ENCODE results near the gene ADCY5.

The ADCY5 gene

DNA sequence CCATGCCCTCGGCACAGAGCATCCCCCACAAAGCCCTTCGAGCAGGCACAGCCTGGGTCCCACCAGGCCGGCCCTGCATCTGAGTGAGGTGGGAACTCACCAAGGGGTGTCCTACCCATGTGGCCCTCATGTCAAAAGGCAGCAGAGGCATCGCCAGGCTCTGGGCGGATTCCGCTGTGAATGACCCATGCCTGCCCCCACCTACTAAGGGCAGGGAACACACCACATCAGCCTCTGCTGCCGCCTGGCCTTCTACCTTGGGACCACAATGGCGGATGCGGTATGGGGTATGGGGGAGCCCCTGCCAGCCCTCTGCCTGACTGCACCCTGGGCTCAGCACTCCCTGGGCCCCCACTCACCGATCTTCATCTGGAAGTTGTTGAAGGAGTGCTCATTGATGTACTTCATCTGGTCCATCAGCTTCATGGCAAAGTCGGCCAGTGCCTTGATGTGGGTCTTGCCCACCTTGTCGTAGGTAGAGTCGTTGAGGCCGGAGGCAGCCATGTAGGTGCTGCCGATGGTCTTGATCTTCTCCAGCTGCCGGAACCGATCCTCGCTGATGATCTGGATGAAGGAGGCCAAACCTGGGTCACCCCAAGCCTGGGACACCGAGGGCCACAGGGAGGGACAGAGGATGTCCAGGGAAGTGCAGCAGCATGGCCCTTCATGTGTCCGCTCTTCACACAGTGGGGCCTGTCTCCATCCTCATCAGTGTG lies 159.3 kb downstream of the ADCY5 start:
- in situ Hi-C loops (cut with HindIII; ENCODE audit: low pct_ligation_motif_present, low pct_unique_long_range_greater_than_20kb, low sequenced_read_pairs), result no loop called here
- no peak for DNase-seq

DNA sequence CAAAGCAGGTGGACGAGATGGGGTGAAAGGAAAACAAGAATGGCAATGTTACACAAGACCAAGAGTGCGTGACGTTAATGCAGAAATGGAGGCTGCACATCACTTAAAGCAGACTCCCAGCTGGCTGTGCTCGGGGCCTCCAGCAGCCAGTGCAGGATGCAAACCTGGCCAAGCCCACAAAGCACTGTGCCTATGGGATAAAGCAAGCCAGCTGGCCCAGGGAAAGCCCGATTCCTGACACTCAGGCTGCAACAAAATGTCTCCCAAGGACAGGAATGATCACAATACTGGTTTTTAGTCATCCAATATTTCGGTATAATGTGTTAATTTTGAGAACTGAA lies 161.0 kb downstream of the ADCY5 start:
- no peak for DNase-seq
- in situ Hi-C loops (cut with HindIII; ENCODE audit: low pct_ligation_motif_present, low pct_unique_long_range_greater_than_20kb, low sequenced_read_pairs), result no loop called here

DNA sequence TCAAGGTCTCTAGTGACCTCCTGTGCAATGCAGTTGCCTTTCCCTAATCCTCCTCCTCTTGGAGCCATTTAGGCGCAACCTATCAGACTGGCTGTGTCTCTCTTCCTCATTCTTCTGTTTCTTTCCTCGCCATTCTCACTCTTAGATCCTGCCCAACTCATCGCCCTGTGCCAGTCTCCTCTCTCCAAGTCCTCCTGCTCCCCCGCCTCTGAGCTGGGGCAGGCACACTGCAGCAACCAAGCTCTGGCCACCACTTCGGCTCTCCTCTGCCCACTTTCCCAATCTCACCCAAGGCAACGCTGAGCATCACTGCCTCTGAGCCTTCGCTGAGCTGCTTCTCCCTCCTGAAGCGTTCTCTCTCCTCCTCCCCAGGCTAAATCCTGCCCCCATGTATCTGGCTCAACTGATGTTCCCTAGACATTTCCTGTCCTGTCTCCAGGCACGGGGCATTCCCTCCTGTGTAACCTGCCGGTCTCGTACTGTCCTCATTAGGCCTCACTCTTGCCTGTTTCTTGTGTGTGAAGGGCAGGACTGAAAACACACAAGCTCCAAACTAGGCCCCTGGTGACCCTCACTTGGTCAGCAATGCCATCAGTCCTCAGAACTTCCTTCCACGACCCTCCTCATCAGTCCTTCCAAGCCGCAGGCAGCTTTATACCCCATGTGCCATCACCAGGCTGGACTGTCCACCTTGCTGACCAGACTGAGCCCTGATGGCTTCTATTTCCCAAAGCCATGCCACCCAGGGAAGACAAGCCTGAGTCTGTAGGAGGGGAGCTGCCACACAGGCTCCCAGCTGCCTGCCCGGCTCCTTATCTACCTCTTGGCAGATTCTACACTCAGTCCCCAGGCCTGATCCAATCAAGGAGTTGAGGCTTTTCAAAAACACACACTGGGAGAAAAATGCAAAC lies 161.6 kb downstream of the ADCY5 start:
- in situ Hi-C loops (cut with HindIII; ENCODE audit: low pct_ligation_motif_present, low pct_unique_long_range_greater_than_20kb, low sequenced_read_pairs), result no loop called here
- DNase-seq, result no peak

DNA sequence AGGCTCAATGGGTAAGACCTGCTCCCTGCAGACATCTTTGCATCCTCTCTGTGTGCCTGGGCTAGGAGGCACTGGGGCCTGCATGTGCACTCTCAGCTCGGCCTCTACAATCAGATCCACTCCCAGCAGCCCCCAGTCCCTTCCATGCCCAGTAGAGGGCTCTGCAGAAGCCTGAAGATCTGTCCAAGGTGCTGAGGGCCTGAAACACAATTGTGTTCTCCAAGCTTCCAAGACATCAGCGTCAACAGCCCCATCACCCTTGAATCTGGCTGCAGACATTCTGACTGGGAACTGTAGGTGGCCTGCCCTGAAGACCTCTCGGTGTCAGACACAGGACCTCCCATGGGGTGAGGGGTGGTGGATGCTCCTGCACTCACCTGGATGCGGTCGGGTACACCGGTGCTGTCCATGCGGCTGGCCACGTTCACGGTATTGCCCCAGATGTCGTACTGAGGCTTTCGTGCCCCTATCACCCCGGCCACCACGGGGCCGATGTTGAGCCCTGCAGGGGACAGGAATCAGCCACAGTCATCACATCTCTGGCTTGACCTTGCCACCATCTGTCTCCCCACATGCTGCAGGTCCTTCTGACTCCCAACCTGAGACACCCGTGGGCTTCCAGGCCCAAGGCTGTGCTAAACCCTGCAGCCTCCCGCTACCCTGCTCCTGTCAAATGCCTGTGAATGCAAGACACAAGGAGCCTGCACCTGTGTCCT lies 162.4 kb downstream of the ADCY5 start:
- DNase-seq, result peak; percentile 72
- in situ Hi-C loops (cut with HindIII; ENCODE audit: low pct_ligation_motif_present, low pct_unique_long_range_greater_than_20kb, low sequenced_read_pairs), result no loop called here

DNA sequence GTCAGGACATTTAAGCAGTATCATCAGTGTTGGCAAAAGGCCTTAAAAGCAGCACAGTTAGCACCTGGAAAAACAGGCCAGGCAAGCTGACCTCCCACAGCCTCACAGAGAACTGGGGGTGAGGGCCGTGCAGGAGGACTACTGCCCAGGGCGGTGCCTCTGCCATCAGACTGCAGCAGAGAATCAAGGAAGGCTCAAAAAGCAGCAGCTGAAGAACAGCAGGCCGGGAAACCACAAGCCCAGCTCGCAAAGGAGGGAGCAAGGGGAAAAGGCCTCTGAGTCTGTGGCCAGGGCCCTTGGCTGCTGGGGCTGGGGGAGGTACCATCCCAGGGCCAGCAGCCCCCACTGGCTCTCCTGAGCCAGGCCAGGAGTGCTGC lies 163.0 kb downstream of the ADCY5 start:
- DNase-seq, result no peak
- in situ Hi-C loops (cut with HindIII; ENCODE audit: low pct_ligation_motif_present, low pct_unique_long_range_greater_than_20kb, low sequenced_read_pairs), result no loop called here

DNA sequence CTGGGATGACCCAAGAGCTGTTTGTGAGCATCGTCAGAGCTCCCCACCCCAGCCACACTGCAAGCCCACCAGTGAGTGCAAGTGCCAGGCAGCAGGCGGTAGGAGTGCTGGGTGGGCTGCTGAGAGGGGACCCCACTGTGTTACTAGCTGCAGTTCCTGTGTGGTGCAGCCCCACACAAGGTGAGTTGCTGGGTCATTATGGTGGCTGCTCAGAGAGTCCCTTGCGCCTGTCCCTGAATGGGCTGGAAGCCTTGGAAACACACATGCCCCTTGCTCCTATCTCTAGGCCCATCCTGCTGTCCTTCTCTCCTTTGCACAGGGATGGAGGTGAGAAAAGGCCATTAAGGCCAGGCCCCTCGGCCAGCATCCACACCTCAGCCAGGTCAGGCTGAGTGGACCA lies 163.4 kb downstream of the ADCY5 start:
- in situ Hi-C loops (cut with HindIII; ENCODE audit: low pct_ligation_motif_present, low pct_unique_long_range_greater_than_20kb, low sequenced_read_pairs), result no loop called here
- no peak for DNase-seq

DNA sequence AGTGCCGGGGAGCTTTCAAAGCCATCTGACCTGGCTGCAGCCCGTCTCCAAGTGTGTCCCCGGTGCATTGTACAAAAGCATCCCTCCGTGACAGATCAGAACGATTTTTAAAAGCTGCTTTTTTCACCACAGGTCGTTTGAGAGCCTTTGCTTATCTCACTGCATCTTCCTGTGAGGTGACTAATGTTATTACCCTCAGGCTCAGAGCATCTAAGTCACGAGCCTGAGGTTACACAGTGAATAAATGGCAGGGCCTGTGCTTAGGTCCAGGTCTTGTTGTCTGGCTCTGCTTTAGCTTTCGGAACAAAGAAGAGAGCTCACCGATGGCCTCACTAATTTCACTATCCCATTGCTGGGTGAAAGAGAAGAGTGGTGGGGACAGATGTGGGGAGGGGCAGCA lies 163.8 kb downstream of the ADCY5 start:
- in situ Hi-C loops (cut with HindIII; ENCODE audit: low pct_ligation_motif_present, low pct_unique_long_range_greater_than_20kb, low sequenced_read_pairs), result no loop called here
- no peak for DNase-seq

DNA sequence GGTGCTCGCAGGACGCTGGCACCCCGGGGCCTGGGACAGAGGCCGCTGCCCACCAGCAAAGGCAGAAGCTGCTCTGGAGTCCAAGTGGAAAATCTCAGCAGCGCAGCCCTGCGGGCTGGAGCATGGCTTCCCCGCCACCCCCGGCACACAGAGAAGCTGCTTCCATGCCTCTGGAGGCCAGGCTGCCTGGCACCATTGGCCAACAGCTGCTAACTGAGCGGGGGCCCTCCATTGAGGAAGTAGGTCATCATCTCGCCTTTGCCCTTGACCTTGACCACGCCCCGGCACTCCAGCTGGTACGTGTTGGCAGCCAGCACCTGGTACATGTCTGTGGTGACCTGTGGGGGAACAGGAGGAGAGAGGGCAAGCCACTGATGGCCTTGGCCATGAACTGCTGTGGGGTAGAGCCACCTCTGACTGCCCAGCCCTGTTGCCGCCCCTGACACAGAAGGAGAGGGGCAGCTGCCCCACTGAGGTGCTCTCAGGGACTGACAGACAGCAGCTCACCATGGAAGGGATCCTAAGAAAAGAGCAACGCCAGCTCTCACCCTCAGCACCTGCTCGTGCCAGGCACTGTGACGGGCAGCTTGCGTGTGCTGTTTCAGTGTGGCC lies 164.4 kb downstream of the ADCY5 start:
- no peak for DNase-seq
- in situ Hi-C loops (cut with HindIII; ENCODE audit: low pct_ligation_motif_present, low pct_unique_long_range_greater_than_20kb, low sequenced_read_pairs), result no loop called here

DNA sequence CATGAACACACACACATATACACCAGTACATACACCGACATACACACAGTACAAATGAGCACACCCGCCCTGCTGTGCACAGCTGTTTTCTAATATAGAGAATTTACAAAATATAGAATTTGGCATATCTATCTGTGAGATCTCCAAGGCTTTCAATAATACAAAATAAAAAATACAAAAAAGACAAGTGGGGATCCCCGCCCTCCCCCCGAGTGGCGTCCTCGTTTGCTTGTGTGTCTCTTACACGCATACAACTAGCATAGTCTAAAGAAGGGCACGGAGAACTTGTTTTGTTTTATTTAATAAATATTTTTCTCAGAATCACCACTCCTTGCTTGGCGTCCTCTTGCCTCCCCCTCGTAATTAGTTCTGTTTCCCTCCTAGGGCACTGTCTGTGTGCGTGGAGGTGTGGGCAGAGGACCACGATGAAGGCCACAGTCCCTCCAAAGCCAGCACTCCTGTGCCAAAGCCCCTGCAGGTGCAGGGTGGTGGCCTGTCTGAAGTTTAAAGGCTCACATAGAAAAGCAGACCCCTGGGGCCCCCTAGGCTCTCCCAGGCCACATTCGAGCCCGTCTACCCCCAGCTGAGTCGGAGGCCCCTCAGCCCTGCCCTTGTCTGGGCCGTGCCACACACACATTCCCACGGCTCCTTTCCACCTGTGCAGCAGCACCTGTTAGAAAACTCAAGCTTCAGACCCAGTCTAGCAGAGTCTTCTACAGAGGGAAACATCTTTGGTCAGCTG lies 165.1 kb downstream of the ADCY5 start:
- in situ Hi-C loops (cut with HindIII; ENCODE audit: low pct_ligation_motif_present, low pct_unique_long_range_greater_than_20kb, low sequenced_read_pairs), result no loop called here
- DNase-seq, result no peak

DNA sequence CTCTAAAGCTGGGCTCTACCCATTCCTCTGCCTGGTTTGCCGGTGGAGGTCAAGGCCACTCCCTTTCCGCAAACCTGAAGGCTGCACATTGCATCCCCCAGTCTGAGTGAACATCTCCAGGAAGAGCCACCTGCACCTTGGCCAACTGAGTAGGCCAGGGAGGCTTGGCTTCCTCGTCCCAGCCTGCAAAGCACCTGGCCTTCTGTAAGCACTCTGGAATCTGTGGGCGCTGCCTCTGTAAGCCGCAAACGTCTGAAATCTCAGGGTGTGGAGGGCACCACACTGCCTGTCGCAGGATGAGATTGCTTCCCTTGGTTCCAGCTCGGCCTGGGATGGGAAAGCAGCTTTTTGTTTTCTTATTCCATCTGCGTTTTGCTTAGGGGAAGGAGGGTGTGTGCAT lies 165.8 kb downstream of the ADCY5 start:
- no peak for DNase-seq
- in situ Hi-C loops (cut with HindIII; ENCODE audit: low pct_ligation_motif_present, low pct_unique_long_range_greater_than_20kb, low sequenced_read_pairs), result no loop called here

DNA sequence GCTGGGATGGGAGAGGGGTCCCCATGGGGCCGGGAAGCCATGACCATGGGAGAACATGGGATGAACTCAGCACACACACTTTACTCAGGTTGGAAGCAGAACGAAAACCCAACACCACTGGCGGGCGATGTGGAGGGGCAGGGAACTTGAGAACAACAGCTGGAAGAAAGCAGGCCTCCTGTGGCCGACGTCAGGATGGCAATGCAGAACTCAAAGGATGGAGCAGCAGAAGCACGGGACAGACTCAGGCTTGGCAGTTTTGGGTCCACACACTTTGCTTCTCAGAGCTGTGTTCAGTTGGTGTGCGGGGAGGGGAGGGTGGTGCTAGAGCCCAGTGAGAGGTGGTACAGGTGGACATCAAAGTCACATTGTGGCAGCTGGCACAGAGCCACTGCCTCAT lies 166.4 kb downstream of the ADCY5 start:
- in situ Hi-C loops (cut with HindIII; ENCODE audit: low pct_ligation_motif_present, low pct_unique_long_range_greater_than_20kb, low sequenced_read_pairs), result no loop called here
- DNase-seq, result no peak

DNA sequence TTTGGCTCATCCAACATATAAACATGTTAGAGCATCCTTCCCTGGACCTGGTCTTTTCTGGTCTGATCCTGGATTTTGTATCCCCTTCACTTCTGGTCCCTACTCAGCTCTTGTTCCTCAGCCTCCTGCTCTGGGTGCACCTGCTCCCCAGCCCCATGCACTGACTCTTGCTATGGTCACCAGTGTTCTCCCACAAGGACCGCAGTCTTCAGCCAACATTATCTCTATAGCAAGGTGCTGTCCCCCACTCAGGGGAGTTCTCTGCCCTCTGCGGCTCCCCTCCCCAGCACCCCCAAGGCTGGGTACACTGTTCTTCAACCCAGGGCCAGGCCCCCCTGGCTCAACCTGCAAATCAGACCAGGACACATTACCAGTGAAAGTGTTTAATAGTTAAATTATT lies 167.0 kb downstream of the ADCY5 start:
- in situ Hi-C loops (cut with HindIII; ENCODE audit: low pct_ligation_motif_present, low pct_unique_long_range_greater_than_20kb, low sequenced_read_pairs), result no loop called here

DNA sequence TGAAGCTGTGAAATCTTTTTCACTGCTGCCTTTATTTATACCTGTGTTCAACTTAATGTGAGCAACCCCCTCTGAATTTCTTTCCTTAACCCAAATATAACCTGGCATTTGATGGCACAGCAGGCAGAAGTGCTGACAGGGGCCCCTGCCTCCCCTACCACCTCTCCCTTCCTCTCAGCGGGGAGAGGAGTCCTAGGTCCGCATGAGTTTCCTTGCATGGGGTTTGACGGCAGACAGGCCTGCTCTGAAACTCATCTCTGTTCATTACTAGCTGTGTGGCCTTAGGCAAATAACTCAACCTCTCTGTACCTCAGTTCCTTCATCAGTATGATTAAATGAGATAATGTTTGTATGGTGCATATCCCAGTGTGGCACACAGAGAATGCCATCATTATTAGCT lies 167.5 kb downstream of the ADCY5 start:
- no peak for DNase-seq
- in situ Hi-C loops (cut with HindIII; ENCODE audit: low pct_ligation_motif_present, low pct_unique_long_range_greater_than_20kb, low sequenced_read_pairs), result no loop called here

More for the DNA sequence above, 167.0 kb downstream of the ADCY5 start:
- DNase-seq, result no peak

DNA sequence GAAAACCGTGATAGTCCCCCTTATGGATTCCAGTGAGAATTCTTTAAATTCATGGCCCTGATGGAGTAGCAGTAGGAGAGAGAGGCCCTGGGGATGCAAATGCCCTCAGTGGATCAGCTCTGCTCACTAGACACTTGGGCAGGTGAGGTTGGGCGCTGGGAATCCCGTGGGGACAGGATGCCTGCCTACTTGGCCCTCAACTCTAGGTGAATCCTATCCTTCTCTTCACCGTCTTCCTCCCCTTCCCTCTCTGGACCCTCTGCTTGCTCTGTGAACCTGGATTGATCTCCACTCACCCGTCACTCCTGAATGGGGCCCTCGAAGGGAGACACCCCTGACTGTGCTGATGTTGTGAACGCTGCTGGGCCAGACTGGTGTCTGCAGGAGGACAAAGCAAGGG lies 169.8 kb downstream of the ADCY5 start:
- in situ Hi-C loops (cut with HindIII; ENCODE audit: low pct_ligation_motif_present, low pct_unique_long_range_greater_than_20kb, low sequenced_read_pairs), result no loop called here
- DNase-seq, result no peak

DNA sequence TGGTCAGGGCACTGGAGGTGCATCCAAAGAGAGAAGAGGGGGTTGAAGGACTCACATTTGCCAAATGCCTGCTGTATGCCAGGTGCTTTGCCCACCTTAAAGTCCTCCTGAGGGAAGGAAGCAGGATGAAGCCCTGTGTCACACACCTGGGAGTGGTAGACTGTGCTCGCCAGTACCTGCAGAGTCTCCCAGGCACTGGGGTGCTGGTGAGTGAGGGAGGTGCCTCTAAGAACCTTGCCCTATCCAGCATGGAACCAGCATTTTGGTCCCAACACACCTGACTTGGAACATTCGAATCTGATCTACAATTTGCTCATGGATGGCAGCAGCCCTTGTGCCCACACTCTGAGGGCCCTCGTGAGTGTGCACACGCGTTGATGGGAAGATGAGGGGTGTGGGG lies 170.4 kb downstream of the ADCY5 start:
- no peak for DNase-seq
- in situ Hi-C loops (cut with HindIII; ENCODE audit: low pct_ligation_motif_present, low pct_unique_long_range_greater_than_20kb, low sequenced_read_pairs), result no loop called here

DNA sequence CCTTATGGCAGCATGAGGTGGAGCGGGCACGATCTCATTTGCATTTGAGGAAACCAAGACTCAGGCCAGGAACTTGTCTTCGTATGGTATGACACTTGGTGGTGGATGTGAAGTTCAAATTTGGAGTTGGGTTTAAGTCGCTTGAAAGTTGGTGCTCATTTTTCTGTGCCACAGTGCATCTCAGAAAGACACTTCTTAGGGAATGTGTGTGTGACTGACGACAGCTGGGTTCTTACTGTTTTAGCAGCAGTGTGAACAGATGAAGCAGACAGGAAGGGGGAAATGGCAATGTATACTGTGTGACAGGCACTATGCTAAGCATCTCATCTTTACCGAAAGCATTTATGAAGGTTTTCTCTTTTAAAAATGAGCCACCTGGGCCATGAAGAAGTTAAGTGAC lies 171.8 kb downstream of the ADCY5 start:
- no peak for DNase-seq
- in situ Hi-C loops (cut with HindIII; ENCODE audit: low pct_ligation_motif_present, low pct_unique_long_range_greater_than_20kb, low sequenced_read_pairs), result no loop called here

DNA sequence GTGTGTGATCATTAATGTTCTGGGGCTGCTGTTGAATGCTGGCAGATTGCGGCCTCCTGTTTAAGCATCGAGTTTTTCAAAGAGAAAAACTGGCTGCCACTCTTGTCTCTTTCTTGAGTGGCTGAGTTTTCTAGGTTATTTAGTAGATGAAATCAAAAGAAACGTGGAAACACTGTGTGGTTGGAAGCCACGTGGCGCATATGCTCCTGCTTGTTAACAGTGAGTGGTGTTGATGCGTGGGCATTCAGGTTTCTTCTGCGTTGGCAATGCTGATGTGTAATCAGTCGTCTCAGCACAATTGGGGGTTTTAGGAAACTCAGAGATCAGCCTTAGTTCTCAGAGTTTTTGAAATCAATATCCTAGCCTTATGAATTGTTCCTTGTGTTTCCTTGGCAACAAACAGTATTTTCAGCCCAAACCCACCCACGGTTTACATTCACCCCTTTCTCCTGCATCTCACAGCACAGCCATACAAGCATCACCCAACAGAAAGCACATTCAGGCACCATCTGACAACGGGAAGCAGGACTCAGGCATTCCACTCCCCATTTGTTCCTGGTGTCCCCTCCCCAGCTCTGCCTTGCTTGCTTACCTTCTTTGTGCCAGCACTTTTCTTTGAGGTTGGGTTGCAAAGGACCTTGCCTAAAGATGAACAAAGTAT lies 172.4 kb downstream of the ADCY5 start:
- no peak for DNase-seq
- in situ Hi-C loops (cut with HindIII; ENCODE audit: low pct_ligation_motif_present, low pct_unique_long_range_greater_than_20kb, low sequenced_read_pairs), result no loop called here

DNA sequence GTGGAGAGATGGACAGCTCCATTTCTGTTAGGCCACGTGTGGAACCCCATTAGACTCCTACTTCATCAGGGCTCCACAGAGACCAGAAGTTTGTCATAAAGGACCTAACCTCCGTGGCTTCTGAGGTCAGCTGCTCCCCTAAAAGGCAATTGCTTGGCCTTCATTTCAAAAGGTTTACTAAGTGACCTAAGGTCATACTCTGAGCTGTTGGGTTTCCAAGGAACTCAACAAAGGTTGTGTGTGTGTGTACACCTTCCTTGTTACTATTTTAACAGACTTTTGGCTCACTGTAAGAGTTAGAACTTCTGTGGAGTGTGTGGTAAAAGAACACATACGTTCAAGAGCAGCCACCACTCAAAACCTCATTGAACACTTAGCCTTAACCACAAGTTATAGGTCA lies 173.2 kb downstream of the ADCY5 start:
- DNase-seq, result no peak
- in situ Hi-C loops (cut with HindIII; ENCODE audit: low pct_ligation_motif_present, low pct_unique_long_range_greater_than_20kb, low sequenced_read_pairs), result no loop called here
